HUES48 (cell line): ENCODE data around the gene DPY19L1.
A peak's percentile ranks its signal among the peaks of the same experiment; 100 is the strongest.
"Not testable (repeated sequence)": the region's sequence is repeated elsewhere in the genome, so short reads cannot be mapped to it uniquely, and the experiment has no call there.

Source experiments
- H3K27ac ChIP-seq: one replicate; pipeline ENCODE4 v1.7.0; 2013; ENCODE audit warnings: low read depth, low read length, inconsistent platforms
- H3K27me3 ChIP-seq: 2 replicates; pipeline ENCODE4 v1.6.1; 2013; ENCODE audit warnings: mild to moderate bottlenecking, low read length; ENCODE audit not compliant: control insufficient read depth, insufficient read depth
- H3K36me3 ChIP-seq: 2 replicates; pipeline ENCODE4 v1.6.1; 2013; ENCODE audit warnings: low read length; ENCODE audit not compliant: control insufficient read depth, insufficient read depth
- H3K4me1 ChIP-seq: 2 replicates; pipeline ENCODE4 v1.6.1; 2013; ENCODE audit warnings: mild to moderate bottlenecking, low read length; ENCODE audit not compliant: control insufficient read depth, insufficient read depth
- H3K4me3 ChIP-seq: 2 replicates; pipeline ENCODE4 v1.5.1; 2013; ENCODE audit warnings: mild to moderate bottlenecking, low read depth, low read length
- H3K9ac ChIP-seq: 2 replicates; pipeline ENCODE4 v1.6.1; 2013; ENCODE audit warnings: mild to moderate bottlenecking, low read depth, low read length, moderate library complexity
- H3K9me3 ChIP-seq: 2 replicates; pipeline ENCODE4 v1.6.1; 2013; ENCODE audit warnings: low read length; ENCODE audit not compliant: control insufficient read depth, insufficient read depth

The DPY19L1 gene

DNA sequence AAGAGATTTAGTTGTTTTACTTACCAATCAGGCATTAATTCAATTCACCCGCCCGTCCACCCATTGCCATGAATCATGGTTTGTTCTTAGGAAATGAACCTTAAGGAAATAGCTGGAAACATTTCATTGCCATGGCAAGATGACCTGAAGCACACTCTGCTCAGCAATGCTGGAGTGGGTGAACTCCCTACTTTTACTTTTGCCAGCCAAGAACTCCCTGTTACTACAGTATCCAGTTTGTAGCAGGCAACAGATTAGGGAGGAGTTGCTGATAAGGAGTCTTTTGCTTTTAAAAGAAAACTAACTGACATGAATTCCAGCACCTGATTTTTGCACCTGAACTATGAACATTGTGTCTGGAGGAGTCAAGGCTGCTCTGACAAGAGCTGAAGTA, 10.6 kb upstream of the DPY19L1 start:
- H3K4me3 ChIP-seq, result not testable (repeated sequence)

GRCh38 chr7:35047263-35047911, 10.1 kb upstream of the DPY19L1 start:
- H3K27me3 ChIP-seq, H3K27ac ChIP-seq, H3K9ac ChIP-seq, H3K4me1 ChIP-seq, H3K9me3 ChIP-seq, H3K4me3 ChIP-seq, H3K36me3 ChIP-seq: not testable (repeated sequence)

More for the DNA sequence above, 10.6 kb upstream of the DPY19L1 start:
- not testable (repeated sequence) for H3K9me3 ChIP-seq, H3K27me3 ChIP-seq, H3K4me1 ChIP-seq, H3K36me3 ChIP-seq, H3K9ac ChIP-seq, H3K27ac ChIP-seq

DNA sequence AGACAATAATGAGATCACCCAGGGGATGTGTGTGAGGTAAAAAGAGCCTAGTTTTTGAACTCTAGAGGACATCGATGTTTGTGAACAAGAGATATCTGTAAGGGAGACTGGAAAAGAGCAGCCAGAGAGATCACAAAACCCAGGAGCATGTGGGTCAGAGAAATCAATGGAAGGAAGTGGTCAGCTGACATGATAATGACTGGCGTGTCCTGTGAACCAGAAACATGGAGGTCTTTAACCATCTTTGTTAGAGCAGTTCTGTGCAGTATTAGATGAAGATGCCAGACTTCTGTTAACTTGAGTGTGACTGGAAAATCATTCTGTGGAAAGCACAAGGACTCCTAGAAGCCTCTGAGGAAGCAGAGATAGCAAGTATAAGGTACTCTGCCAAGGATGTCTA, 6.0 kb upstream of the DPY19L1 start:
- H3K27ac ChIP-seq, H3K36me3 ChIP-seq, H3K4me1 ChIP-seq, H3K9me3 ChIP-seq, H3K27me3 ChIP-seq, H3K9ac ChIP-seq, H3K4me3 ChIP-seq: not testable (repeated sequence)

GRCh38 chr7:35040906-35041305, 3.6 kb upstream of the DPY19L1 start:
- H3K4me1 ChIP-seq, result peaks cover 11% of the 10 kb centered on the region
- H3K4me3 ChIP-seq, result no peak overlapping the region
- no peaks in the 10 kb centered on the region for H3K36me3 ChIP-seq
- H3K27me3 ChIP-seq, result no peaks in the 10 kb centered on the region
- no peak overlapping the region for H3K9ac ChIP-seq
- H3K9me3 ChIP-seq, result no peaks in the 10 kb centered on the region
- H3K27ac ChIP-seq, result no peak overlapping the region

- H3K4me1 ChIP-seq, result peaks cover 24% of the 10 kb centered on the region
- H3K27me3 ChIP-seq, result no peaks in the 10 kb centered on the region
- H3K4me3 ChIP-seq, result no peak overlapping the region
- H3K36me3 ChIP-seq, result no peaks in the 10 kb centered on the region
- no peak overlapping the region for H3K27ac ChIP-seq
- H3K9me3 ChIP-seq, result no peaks in the 10 kb centered on the region
- H3K9ac ChIP-seq, result no peak overlapping the region
These were observed 2.1 kb upstream of the DPY19L1 start for GRCh38 chr7:35039343-35039742.

- Histone ChIP-seq H3K4me1 (peaks cover 24% of the 10 kb centered on the region), H3K9me3 (no peaks in the 10 kb centered on the region), H3K4me3 (peak overlapping the region; percentile 78), H3K27ac (peak overlapping the region; percentile 92), H3K27me3 (no peaks in the 10 kb centered on the region), H3K36me3 (no peaks in the 10 kb centered on the region), H3K9ac (no peak overlapping the region)
These were observed 1.1 kb upstream of the DPY19L1 start for GRCh38 chr7:35038354-35038753.

GRCh38 chr7:35037526-35038341, 449 bp upstream of the DPY19L1 start:
- H3K9me3 ChIP-seq, result no peaks in the 10 kb centered on the region
- peak overlapping the region; percentile 92 for H3K27ac ChIP-seq
- H3K9ac ChIP-seq, result peak overlapping the region; percentile 69; the same call in 1 of the 2 replicates
- H3K4me3 ChIP-seq, result peak overlapping the region; percentile 78
- H3K27me3 ChIP-seq, result no peaks in the 10 kb centered on the region
- H3K4me1 ChIP-seq, result peaks cover 24% of the 10 kb centered on the region
- H3K36me3 ChIP-seq, result no peaks in the 10 kb centered on the region

DNA sequence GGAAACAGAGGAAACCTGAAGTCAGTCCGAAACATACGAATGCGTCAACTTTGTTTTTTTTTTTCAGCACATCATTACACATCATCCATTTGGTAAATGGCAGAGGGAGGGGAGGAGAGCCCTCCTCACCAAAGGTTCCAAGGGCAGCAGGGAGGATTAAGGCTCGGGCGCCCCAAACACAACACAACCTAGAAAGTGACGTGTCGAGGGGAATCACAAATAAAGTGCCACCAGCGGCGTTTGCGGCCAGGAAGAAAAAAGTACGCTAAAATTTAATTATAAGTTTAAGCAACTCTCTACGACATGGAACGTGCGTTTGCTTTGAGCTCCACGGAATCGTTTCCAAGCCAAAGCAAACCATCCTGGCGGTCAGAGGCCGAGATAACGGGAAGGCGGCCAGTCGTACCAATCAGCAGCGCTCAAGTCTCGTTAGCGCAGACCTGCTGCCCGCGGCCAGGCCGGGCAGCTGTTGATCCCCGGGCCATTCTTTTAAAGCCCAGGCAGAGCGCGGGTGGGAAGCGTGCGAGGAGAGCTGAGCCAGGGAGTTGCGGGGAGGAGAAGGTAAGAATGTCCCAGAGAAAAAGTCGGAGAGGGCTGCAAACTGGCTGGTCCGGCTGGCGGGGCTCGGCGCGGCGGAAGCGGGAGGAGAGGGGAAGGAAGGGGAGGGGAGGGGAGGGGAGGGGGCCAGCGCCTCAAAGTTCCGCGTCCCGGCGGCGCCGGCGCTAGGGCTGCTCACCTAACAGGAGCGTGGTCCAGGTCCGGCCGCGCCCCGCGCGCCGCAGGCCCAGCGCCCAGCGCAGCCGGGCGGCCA, 719 bp downstream of the DPY19L1 start:
- H3K9ac ChIP-seq, result peak overlapping the region; percentile 50
- H3K36me3 ChIP-seq, result no peaks in the 10 kb centered on the region
- H3K27ac ChIP-seq, result peak overlapping the region; percentile 69
- H3K4me3 ChIP-seq, result peak overlapping the region; percentile 85
- H3K9me3 ChIP-seq, result no peaks in the 10 kb centered on the region
- H3K4me1 ChIP-seq, result peaks cover 29% of the 10 kb centered on the region
- no peaks in the 10 kb centered on the region for H3K27me3 ChIP-seq

GRCh38 chr7:35035511-35035961, 1.7 kb downstream of the DPY19L1 start:
- peaks cover 29% of the 10 kb centered on the region for H3K4me1 ChIP-seq
- no peak overlapping the region for H3K9ac ChIP-seq
- peak overlapping the region; percentile 85 for H3K4me3 ChIP-seq
- peak overlapping the region; percentile 69 for H3K27ac ChIP-seq
- H3K36me3 ChIP-seq, result no peaks in the 10 kb centered on the region
- H3K27me3 ChIP-seq, result no peaks in the 10 kb centered on the region
- H3K9me3 ChIP-seq, result no peaks in the 10 kb centered on the region

DNA sequence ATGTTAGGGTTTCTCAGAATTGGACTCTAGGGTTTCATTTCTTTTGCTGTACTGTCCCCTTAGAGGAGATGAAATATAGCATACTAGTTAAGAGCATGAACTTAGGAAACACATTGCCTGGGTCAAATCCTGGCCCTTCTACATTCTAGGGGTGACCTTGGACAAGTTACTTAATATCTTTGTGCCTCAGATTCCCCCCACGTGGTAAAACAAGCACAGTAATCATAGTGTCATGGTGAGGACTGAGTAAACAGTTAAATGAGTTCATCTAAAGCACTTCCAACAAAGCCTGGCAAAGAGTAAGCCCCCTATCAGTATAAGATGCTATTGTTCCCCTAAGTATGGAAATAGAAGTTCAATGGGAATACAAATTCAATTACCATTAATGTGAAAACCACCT, 5.1 kb downstream of the DPY19L1 start:
- Histone ChIP-seq H3K27ac (no peak overlapping the region), H3K4me1 (peaks cover 33% of the 10 kb centered on the region), H3K27me3 (no peaks in the 10 kb centered on the region), H3K4me3 (no peak overlapping the region), H3K9me3 (no peaks in the 10 kb centered on the region), H3K36me3 (no peaks in the 10 kb centered on the region), H3K9ac (no peak overlapping the region)

GRCh38 chr7:35030848-35031247, 6.4 kb downstream of the DPY19L1 start:
- H3K9ac ChIP-seq, result no peak overlapping the region
- H3K4me1 ChIP-seq, result peaks cover 39% of the 10 kb centered on the region
- H3K4me3 ChIP-seq, result no peak overlapping the region
- no peaks in the 10 kb centered on the region for H3K36me3 ChIP-seq
- H3K27ac ChIP-seq, result no peak overlapping the region
- no peaks in the 10 kb centered on the region for H3K27me3 ChIP-seq
- H3K9me3 ChIP-seq, result no peaks in the 10 kb centered on the region
